H1 (cell line): Measurements from ENCODE around the gene GSAP. TPM values are rescaled to one million over a fixed set of nuclear protein-coding genes. Genes with fewer than 3 reads are reported as not detected.

Source experiments
- CTCF ChIA-PET: fragments of 300-600 bp; sonication (Branson Sonifier 250); formaldehyde crosslinking; loops from one replicate; lab custom pipeline; 2021; ENCODE audit not compliant: partially characterized antibody; lab: Charles Lee
- POLR2A ChIA-PET: fragments of 300-600 bp; sonication (Branson Sonifier 250); formaldehyde crosslinking; loops from one replicate; lab custom pipeline; 2021; ENCODE audit warnings: inconsistent platforms; ENCODE audit not compliant: partially characterized antibody; lab: Charles Lee
- DNase-seq, 2 experiments: peaks; one replicate each; pipeline versions ENCODE4 v3.0.0 to v3.0.0-alpha.2; 2010 to 2022; ENCODE audit warnings: low spot score in 2 of 2, low read depth in 1 of 2, mixed read lengths in 1 of 2
- FAIRE-seq: peaks from 2 replicates; lab custom pipeline; 2011; peaks lifted over from hg19 to GRCh38; lab: Jason Lieb, UNC
- H2AFZ ChIP-seq: 2 replicates; pipeline ENCODE4 v1.8.1; 2012; ENCODE audit warnings: low read length, inconsistent platforms
- H2AK5ac ChIP-seq: 2 replicates; pipeline ENCODE4 v1.6.1; 2013; ENCODE audit warnings: low read depth, low read length
- H2BK120ac ChIP-seq: replicated peaks from 2 replicates; pipeline ENCODE3; 2013; ENCODE audit warnings: low read depth, low read length, inconsistent platforms
- H2BK12ac ChIP-seq: 2 replicates; pipeline ENCODE4 v1.6.1; 2013; ENCODE audit warnings: low read depth, low read length
- H2BK15ac ChIP-seq: 2 replicates; pipeline ENCODE4 v1.6.1; 2013; ENCODE audit warnings: low read length
- H2BK20ac ChIP-seq: 2 replicates; pipeline ENCODE4 v1.6.1; 2013; ENCODE audit warnings: low read length
- H2BK5ac ChIP-seq: 2 replicates; pipeline ENCODE4 v1.6.1; 2013; ENCODE audit warnings: low read depth, low read length
- H3K14ac ChIP-seq: 2 replicates; pipeline ENCODE4 v1.6.1; 2013; ENCODE audit warnings: inconsistent platforms; ENCODE audit not compliant: insufficient read length
- H3K18ac ChIP-seq: 2 replicates; pipeline ENCODE4 v1.6.1; 2013; ENCODE audit warnings: low read length; ENCODE audit errors: extremely low read depth
- H3K23ac ChIP-seq: 2 replicates; pipeline ENCODE4 v1.6.1; 2013; ENCODE audit warnings: inconsistent platforms; ENCODE audit not compliant: insufficient read length
- H3K23me2 ChIP-seq: 2 replicates; pipeline ENCODE4 v1.6.1; 2013; ENCODE audit warnings: low read depth, low read length
- H3K27ac ChIP-seq: 2 replicates; pipeline ENCODE4 v1.6.1; 2011; ENCODE audit warnings: low read depth, low read length, inconsistent platforms
- H3K27me3 ChIP-seq, 4 experiments: replicated peaks in 1 of 4; 1 replicate in 1 of 4; 2 replicates in 3 of 4; pipeline versions ENCODE4 v1.6.1 to v1.8.1; 2011 to 2013; ENCODE audit warnings: low read length in 3 of 4, mild to moderate bottlenecking in 3 of 4, inconsistent platforms in 2 of 4, mixed read lengths in 2 of 4, moderate library complexity in 1 of 4; ENCODE audit not compliant: control insufficient read depth in 3 of 4, insufficient read depth in 3 of 4; ENCODE audit errors: extremely low read depth in 1 of 4
- H3K36me3 ChIP-seq, 4 experiments: 2 replicates each; pipeline versions ENCODE4 v1.6.1 to v1.8.1; 2011 to 2013; ENCODE audit warnings: mild to moderate bottlenecking in 4 of 4, low read length in 3 of 4, moderate library complexity in 2 of 4, control low read depth in 1 of 4, inconsistent platforms in 1 of 4; ENCODE audit not compliant: insufficient read depth in 4 of 4, control insufficient read depth in 2 of 4
- H3K4ac ChIP-seq: replicated peaks from 2 replicates; pipeline ENCODE3; 2013; ENCODE audit warnings: low read length, low read depth, mixed read lengths, inconsistent platforms; ENCODE audit not compliant: insufficient read length
- H3K4me1 ChIP-seq, 4 experiments: replicated peaks in 1 of 4; 1 replicate in 1 of 4; 2 replicates in 3 of 4; pipeline versions ENCODE4 v1.6.1 to v1.8.1; 2011 to 2013; ENCODE audit warnings: low read length in 3 of 4, inconsistent platforms in 2 of 4, mixed read lengths in 1 of 4; ENCODE audit not compliant: insufficient read depth in 4 of 4, control insufficient read depth in 3 of 4
- H3K4me2 ChIP-seq, 2 experiments: 2 replicates each; pipeline versions ENCODE4 v1.6.1 to v1.8.1; 2011 to 2013; ENCODE audit warnings: low read depth in 2 of 2, low read length in 2 of 2, control low read depth in 1 of 2, inconsistent platforms in 1 of 2, mild to moderate bottlenecking in 1 of 2; ENCODE audit not compliant: insufficient read depth in 1 of 2
- H3K4me3 ChIP-seq, 4 experiments: fragments of 200-600, 300-600 bp in 1 of 4; sonication (generic), shearing (Covaris generic), sonication (Bioruptor Twin) in 1 of 4; 2 replicates each; pipeline versions ENCODE4 v1.5.1 to v1.8.1; 2011 to 2016; ENCODE audit warnings: low read length in 4 of 4, low read depth in 3 of 4, control low read depth in 2 of 4, inconsistent platforms in 2 of 4, mild to moderate bottlenecking in 2 of 4, mixed read lengths in 1 of 4, moderate library complexity in 1 of 4; ENCODE audit not compliant: insufficient read depth in 2 of 4; ENCODE audit errors: extremely low read depth in 1 of 4
- H3K56ac ChIP-seq: replicated peaks from 2 replicates; pipeline ENCODE3; 2013; ENCODE audit warnings: low read depth, mild to moderate bottlenecking, mixed read lengths, low read length, inconsistent platforms; ENCODE audit not compliant: insufficient read length
- H3K79me1 ChIP-seq: 2 replicates; pipeline ENCODE4 v1.6.1; 2013; ENCODE audit warnings: low read depth, low read length, control low read depth
- H3K79me2 ChIP-seq, 2 experiments: 2 replicates each; pipeline versions ENCODE4 v1.6.1 to v1.8.1; 2012 to 2013; ENCODE audit warnings: low read length in 2 of 2, mild to moderate bottlenecking in 2 of 2, inconsistent platforms in 1 of 2; ENCODE audit not compliant: insufficient read depth in 2 of 2, control insufficient read depth in 1 of 2
- H3K9ac ChIP-seq, 4 experiments: replicated peaks in 1 of 4; 1 replicate in 1 of 4; 2 replicates in 3 of 4; pipeline versions ENCODE4 v1.6.1 to v1.8.1; 2011 to 2013; ENCODE audit warnings: low read depth in 3 of 4, low read length in 3 of 4, control low read depth in 2 of 4, mild to moderate bottlenecking in 2 of 4, moderate library complexity in 2 of 4, inconsistent platforms in 1 of 4; ENCODE audit errors: extremely low read depth in 1 of 4
- H3K9me3 ChIP-seq, 2 experiments: 2 replicates each; pipeline versions ENCODE4 v1.6.1 to v1.8.1; 2012 to 2013; ENCODE audit warnings: mild to moderate bottlenecking in 2 of 2, moderate library complexity in 2 of 2, control low read depth in 1 of 2, inconsistent platforms in 1 of 2, low read depth in 1 of 2, low read length in 1 of 2, mixed read lengths in 1 of 2; ENCODE audit not compliant: insufficient read depth in 2 of 2
- H4K20me1 ChIP-seq, 2 experiments: replicated peaks in 1 of 2; 2 replicates each; pipeline versions ENCODE3 to v1.8.1; 2011 to 2013; ENCODE audit warnings: inconsistent platforms in 2 of 2, low read length in 2 of 2, mild to moderate bottlenecking in 1 of 2; ENCODE audit not compliant: insufficient read depth in 2 of 2, control insufficient read depth in 1 of 2
- H4K5ac ChIP-seq: 2 replicates; pipeline ENCODE4 v1.6.1; 2013; ENCODE audit warnings: low read length, low read depth, mixed read lengths, inconsistent platforms; ENCODE audit not compliant: insufficient read length
- H4K8ac ChIP-seq: 2 replicates; pipeline ENCODE4 v1.8.0; 2013; ENCODE audit warnings: mild to moderate bottlenecking, moderate library complexity, low read length, inconsistent platforms; ENCODE audit not compliant: insufficient read depth; ENCODE audit errors: extremely low read depth
- H4K91ac ChIP-seq: replicated peaks from 2 replicates; pipeline ENCODE3; 2013; ENCODE audit warnings: low read length, mixed read lengths, inconsistent platforms; ENCODE audit not compliant: insufficient read length
- POU5F1 ChIP-seq: IDR thresholded peaks from 2 replicates; pipeline ENCODE4 v1.6.1; 2011; ENCODE audit warnings: low read depth, mild to moderate bottlenecking, low read length, moderate library complexity
- SP1 ChIP-seq: IDR thresholded peaks from 2 replicates; pipeline ENCODE4 v1.6.1; 2011; ENCODE audit warnings: low read depth, low read length
- WGBS, 2 experiments: shearing (Covaris generic) in 1 of 2; methylation state at CpG; one replicate each; pipeline versions ENCODE4 v1.1.6 to v1.1.7; 2013 to 2015; ENCODE audit warnings: low lambda C conversion rate in 2 of 2, mixed read lengths in 2 of 2, inconsistent platforms in 1 of 2, low coverage in 1 of 2, missing lambda C conversion rate in 1 of 2; ENCODE audit not compliant: insufficient replicate concordance in 2 of 2, insufficient coverage in 1 of 2, insufficient read length in 1 of 2; ENCODE audit errors: extremely low coverage in 1 of 2, missing lambda C conversion rate in 1 of 2; 5-methylcytosine and 5-hydroxymethylcytosine counted together
- polyA plus RNA-seq, 7 experiments: library from polyadenylated mRNA; depleted of rRNA in 3 of 7; stranded (reverse) in 5 of 7; unstranded in 2 of 7; fragments of >200 nt in 5 of 7; fragments of 200-250 nt in 2 of 7; gene quantifications; 1 replicate in 5 of 7; 2 replicates in 1 of 7; 4 replicates in 1 of 7; pipeline versions ENCODE4 v1.2.1 to v1.2.3, GENCODE V29; 2011 to 2013; ENCODE audit warnings: missing spikeins in 2 of 7, mixed read lengths in 2 of 7
- total RNA-seq: library from RNA; stranded (reverse); fragmentation: NEBNext Ultra II Directional; extraction: Animal tissue kit (Norgen Biotek cat#: 25700); gene quantifications from 2 replicates; pipeline ENCODE4 v1.2.1, GENCODE V29; 2021
- TF ChIP-seq, protein P1 (sequence below): IDR thresholded peaks from 2 replicates; pipeline ENCODE4 v1.6.1; 2011; ENCODE audit warnings: low read length, improper control_type of control experiment

The GSAP gene
- total and polyA plus RNA-seq, 2 of the 8 experiments (the other 6 are each of a cell fraction or from before 2014, with no cell fraction given) = 0.93 to 2.1 TPM

DNA sequence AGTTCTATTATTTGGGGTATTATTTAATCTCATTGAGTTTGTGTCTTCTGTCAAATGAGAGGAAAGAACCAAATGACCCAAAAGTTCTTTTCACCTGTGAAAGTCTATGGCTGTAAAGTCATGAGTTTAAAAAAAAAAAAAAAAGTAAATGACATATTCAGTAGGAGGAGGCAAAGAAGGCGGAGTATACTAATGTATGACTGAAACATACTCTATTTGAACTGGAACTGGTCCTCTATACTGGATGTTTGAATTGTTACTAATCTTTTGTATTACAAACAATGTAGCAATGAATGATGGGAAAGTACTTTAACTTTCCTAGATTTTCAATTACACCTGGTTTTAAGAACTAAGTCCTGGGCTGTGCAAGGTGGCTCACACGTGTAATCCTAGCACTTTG lies 24.9 kb upstream of the GSAP start:
- FAIRE-seq = no peak

More for the DNA sequence above, 24.9 kb upstream of the GSAP start:
- no peak overlapping the region for H2BK5ac ChIP-seq
- H3K4me2 ChIP-seq = no peak overlapping the region
- no peaks in the 10 kb centered on the region for H3K27me3 ChIP-seq
- ChIA-PET CTCF (interaction anchor here (1.1 to 1.2 kb wide), 2 partner anchors 12 kb away, joined by 3 to 4 read pairs; no protein-coding TSS in a partner anchor), POLR2A (no interaction called here)
- H3K27ac ChIP-seq = no peak overlapping the region
- H3K9me3 ChIP-seq = no peaks in the 10 kb centered on the region
- no peak for DNase-seq
- TF ChIP-seq SP1 (no peak), POU5F1 (no peak)
- TF ChIP-seq, protein P1, sequence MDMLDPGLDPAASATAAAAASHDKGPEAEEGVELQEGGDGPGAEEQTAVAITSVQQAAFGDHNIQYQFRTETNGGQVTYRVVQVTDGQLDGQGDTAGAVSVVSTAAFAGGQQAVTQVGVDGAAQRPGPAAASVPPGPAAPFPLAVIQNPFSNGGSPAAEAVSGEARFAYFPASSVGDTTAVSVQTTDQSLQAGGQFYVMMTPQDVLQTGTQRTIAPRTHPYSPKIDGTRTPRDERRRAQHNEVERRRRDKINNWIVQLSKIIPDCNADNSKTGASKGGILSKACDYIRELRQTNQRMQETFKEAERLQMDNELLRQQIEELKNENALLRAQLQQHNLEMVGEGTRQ = no peak
- no peak overlapping the region for H2AFZ ChIP-seq
- WGBS, 2 experiments = 76% methylated on average over 2 of the region's 2 CpGs; no CpG with 5 or more reads in 1 of the 2 experiments
- H3K23ac ChIP-seq = no peak overlapping the region
- no peak overlapping the region for H4K5ac ChIP-seq
- no peaks in the 10 kb centered on the region for H4K20me1 ChIP-seq
- H3K56ac ChIP-seq = no peak overlapping the region
- no peak overlapping the region for H2BK12ac ChIP-seq
- no peak overlapping the region for H2BK15ac ChIP-seq
- H2BK20ac ChIP-seq = no peak overlapping the region
- no peak overlapping the region for H3K9ac ChIP-seq
- no peak overlapping the region for H4K8ac ChIP-seq
- H3K4me3 ChIP-seq = no peak overlapping the region
- H4K91ac ChIP-seq = no peak overlapping the region
- no peak overlapping the region for H2BK120ac ChIP-seq
- H3K4me1 ChIP-seq = peaks cover 0 to 3% (median 0%) of the 10 kb centered on the region in 4 experiments; a peak in 2 of 7 replicates
- no peaks in the 10 kb centered on the region for H3K36me3 ChIP-seq
- H2AK5ac ChIP-seq = no peak overlapping the region
- H3K4ac ChIP-seq = no peak overlapping the region
- H3K18ac ChIP-seq = no peak overlapping the region
- H3K79me2 ChIP-seq = no peaks in the 10 kb centered on the region
- H3K79me1 ChIP-seq = no peaks in the 10 kb centered on the region
- no peak overlapping the region for H3K14ac ChIP-seq
- H3K23me2 ChIP-seq = no peaks in the 10 kb centered on the region; the same call in 1 of the 2 replicates
